Duodenal mucosa (tissue), 2 donors: ENCODE results near the gene C2orf68.
A peak's percentile ranks its signal among the peaks of the same experiment; 100 is the strongest.

Experiments used
- H3K27ac ChIP-seq: one replicate; pipeline ENCODE4 v1.7.0; 2013; ENCODE audit warnings: low read depth, low read length
- H3K27me3 ChIP-seq, 2 donors: one replicate each; pipeline ENCODE4 v1.7.0; 2013; ENCODE audit warnings: low read length in 2 of 2, control low read depth in 1 of 2; ENCODE audit not compliant: insufficient read depth in 2 of 2, control insufficient read depth in 1 of 2
- H3K36me3 ChIP-seq, 2 donors: one replicate each; pipeline ENCODE4 v1.7.0; 2013; ENCODE audit warnings: low read length in 2 of 2, control low read depth in 1 of 2; ENCODE audit not compliant: insufficient read depth in 2 of 2, control insufficient read depth in 1 of 2
- H3K4me1 ChIP-seq, 2 donors: one replicate each; pipeline ENCODE4 v1.7.0; 2013; ENCODE audit warnings: low read length in 2 of 2, control low read depth in 1 of 2; ENCODE audit not compliant: insufficient read depth in 2 of 2, control insufficient read depth in 1 of 2
- H3K4me3 ChIP-seq, 2 donors: one replicate each; pipeline ENCODE4 v1.7.0; 2013; ENCODE audit warnings: low read length in 2 of 2, low read depth in 1 of 2
- H3K9ac ChIP-seq, 2 donors: one replicate each; pipeline ENCODE4 v1.7.0; 2013; ENCODE audit warnings: low read length in 2 of 2, low read depth in 1 of 2
- H3K9me3 ChIP-seq, 2 donors: one replicate each; pipeline ENCODE4 v1.7.0; 2013; ENCODE audit warnings: low read length in 2 of 2, control low read depth in 1 of 2; ENCODE audit not compliant: control insufficient read depth in 1 of 2

Gene C2orf68

GRCh38 chr2:85584354-85584856, 27.5 kb downstream of the C2orf68 start, which contains the start of gene VAMP5:
Gene VAMP5, plus strand, starts transcription at chr2:85584431. Its CDS starts 60 bp downstream, at chr2:85584491.
- peak within 1 kb of the TSS; percentile 77 to 79 for H3K4me3 ChIP-seq
- peak within 1 kb of the TSS; percentile 87 for H3K27ac ChIP-seq
- H3K9me3 ChIP-seq, result no peaks in the 10 kb centered on the region
- peak within 1 kb of the TSS; percentile 63 to 88 for H3K9ac ChIP-seq
- H3K4me1 ChIP-seq, result peaks cover 32 to 44% of the 10 kb centered on the region in 2 donors
- H3K36me3 ChIP-seq, result peaks cover 6 to 16% of the 10 kb centered on the region in 2 donors
- no peaks in the 10 kb centered on the region for H3K27me3 ChIP-seq

- H3K27me3 ChIP-seq, result no peaks in the 10 kb centered on the region
- H3K4me3 ChIP-seq, result peak overlapping the region; percentile 77 to 79
- no peaks in the 10 kb centered on the region for H3K9me3 ChIP-seq
- peak overlapping the region; percentile 87 for H3K27ac ChIP-seq
- H3K4me1 ChIP-seq, result peaks cover 38 to 50% of the 10 kb centered on the region in 2 donors
- H3K36me3 ChIP-seq, result peaks cover 6 to 16% of the 10 kb centered on the region in 2 donors
- H3K9ac ChIP-seq, result peak overlapping the region; percentile 63 to 88
These were observed 28.1 kb downstream of the C2orf68 start for GRCh38 chr2:85583667-85584353.

DNA sequence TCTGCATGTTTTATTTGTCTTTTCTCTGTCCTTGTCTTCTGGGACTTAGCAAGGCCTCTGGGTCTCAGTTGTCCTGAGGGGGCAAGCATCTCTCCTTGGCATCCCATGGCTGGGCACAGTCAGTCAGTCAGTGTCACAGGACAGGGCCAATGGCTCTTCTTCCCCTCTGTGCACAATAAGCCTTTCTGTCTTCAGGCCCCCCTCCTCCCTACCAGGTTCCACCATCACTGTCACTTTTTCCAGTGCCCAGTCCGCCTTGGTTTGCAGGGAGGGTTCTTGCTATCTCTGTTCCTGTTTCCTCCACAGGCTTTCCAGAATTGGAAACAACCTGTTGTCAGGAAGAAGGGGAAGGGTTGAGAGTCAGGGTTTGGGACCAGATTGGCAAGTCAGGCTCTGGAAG, 29.4 kb downstream of the C2orf68 start:
- Histone ChIP-seq H3K4me3 (no peak overlapping the region), H3K27me3 (no peaks in the 10 kb centered on the region), H3K36me3 (peaks cover 6 to 16% of the 10 kb centered on the region in 2 donors), H3K9me3 (no peaks in the 10 kb centered on the region), H3K27ac (no peak overlapping the region), H3K4me1 (peaks cover 40 to 48% of the 10 kb centered on the region in 2 donors), H3K9ac (no peak overlapping the region)

GRCh38 chr2:85580206-85580605, 31.7 kb downstream of the C2orf68 start:
- Histone ChIP-seq H3K27me3 (no peaks in the 10 kb centered on the region), H3K4me1 (peaks cover 37 to 43% of the 10 kb centered on the region in 2 donors), H3K27ac (no peak overlapping the region), H3K9me3 (no peaks in the 10 kb centered on the region), H3K4me3 (no peak overlapping the region), H3K36me3 (peaks cover 6 to 16% of the 10 kb centered on the region in 2 donors), H3K9ac (no peak overlapping the region)

DNA sequence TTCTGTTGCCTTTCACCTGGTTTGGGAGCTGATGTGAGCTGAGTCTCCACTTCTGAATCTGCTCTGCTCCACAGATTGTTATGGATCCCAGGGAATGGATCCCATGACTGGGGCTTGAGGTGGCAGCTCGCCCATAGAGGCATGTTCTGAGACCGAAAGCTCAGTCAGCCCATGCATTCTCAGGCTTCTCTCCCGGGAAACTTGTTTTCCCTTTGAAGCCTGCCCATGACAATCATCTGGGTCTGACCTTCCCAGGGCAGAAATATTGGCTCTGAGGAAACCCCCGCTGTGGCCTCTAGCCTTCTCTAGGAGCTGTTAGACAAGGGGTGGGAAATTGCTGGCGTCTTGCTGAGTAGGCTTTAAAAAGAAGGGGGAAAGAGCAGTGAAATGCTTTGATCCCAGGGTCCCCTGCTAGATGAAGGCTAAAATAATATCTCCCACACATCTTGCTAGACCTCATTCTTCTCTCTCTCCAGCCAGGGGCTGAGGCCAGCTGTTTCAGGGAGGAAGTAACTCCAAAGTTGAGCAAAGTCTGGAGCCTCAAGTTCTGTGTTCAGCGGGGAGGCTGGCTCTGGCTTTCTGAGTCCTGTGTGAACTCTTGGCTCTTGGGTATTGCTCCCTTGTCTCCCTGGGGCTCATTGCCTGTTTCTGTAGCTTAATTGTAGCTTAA, 32.5 kb downstream of the C2orf68 start:
- Histone ChIP-seq H3K27me3 (no peaks in the 10 kb centered on the region), H3K9ac (peak overlapping the region; percentile 89 to 92), H3K4me1 (peaks cover 30 to 35% of the 10 kb centered on the region in 2 donors), H3K36me3 (peaks cover 6 to 16% of the 10 kb centered on the region in 2 donors), H3K27ac (peak overlapping the region; percentile 45), H3K9me3 (no peaks in the 10 kb centered on the region), H3K4me3 (peak overlapping the region; percentile 92 to 94)

DNA sequence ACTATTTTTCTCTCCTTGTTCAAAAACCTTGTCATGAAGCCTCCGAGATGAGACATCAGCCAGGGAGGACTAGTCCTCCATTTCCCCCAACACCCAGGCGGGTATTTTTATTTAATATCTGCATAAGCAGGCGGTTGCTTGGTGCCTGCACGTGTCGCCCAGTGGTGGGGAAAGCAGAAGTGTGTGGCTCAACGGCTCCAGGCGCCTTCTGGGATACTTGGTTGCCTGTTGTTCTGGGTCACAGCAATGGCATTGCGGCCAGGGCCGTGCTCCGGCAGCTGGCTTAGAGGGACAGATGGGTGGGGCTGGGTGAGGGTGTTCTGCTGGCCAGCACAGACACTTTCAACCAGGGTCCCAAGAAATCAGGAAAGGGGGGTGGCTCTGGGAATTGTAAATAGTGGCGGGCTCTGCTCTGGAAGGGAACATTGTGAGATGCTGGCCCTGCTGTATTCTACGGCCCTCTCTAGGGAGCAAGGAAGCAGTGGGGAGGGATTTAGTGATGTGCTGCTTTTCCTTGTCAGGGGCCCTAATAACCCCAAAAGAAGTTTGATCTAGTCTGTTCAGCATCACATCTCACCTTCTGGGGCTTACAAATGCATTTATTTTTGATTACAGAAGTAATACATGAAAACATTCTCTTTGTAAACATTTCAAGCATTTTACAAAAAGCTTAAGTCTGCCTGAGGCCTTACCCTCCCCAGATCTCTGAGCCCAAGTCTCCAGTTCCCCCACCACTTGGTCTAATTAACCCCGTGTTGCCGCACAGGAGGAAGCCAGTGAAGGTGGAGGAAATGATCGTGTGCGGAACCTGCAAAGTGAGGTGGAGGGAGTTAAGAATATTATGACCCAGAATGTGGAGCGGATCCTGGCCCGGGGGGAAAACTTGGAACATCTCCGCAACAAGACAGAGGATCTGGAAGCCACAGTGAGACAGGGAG, 33.4 kb downstream of the C2orf68 start:
- Histone ChIP-seq H3K4me1 (peaks cover 24 to 28% of the 10 kb centered on the region in 2 donors), H3K27ac (peak overlapping the region; percentile 45), H3K36me3 (peaks cover 6 to 16% of the 10 kb centered on the region in 2 donors), H3K27me3 (no peaks in the 10 kb centered on the region), H3K4me3 (peak overlapping the region; percentile 92 to 94), H3K9me3 (no peaks in the 10 kb centered on the region), H3K9ac (peak overlapping the region; percentile 89 to 92)

GRCh38 chr2:85577386-85578242, 34.3 kb downstream of the C2orf68 start, which contains the start of gene VAMP8:
Gene VAMP8, plus strand, starts transcription at chr2:85577586. Its CDS starts 61 bp downstream, at chr2:85577647.
- H3K27me3 ChIP-seq, result no peaks in the 10 kb centered on the region
- H3K9ac ChIP-seq, result peak within 1 kb of the TSS; percentile 89 to 92
- peak within 1 kb of the TSS; percentile 84 for H3K27ac ChIP-seq
- H3K9me3 ChIP-seq, result no peaks in the 10 kb centered on the region
- peak within 1 kb of the TSS; percentile 92 to 94 for H3K4me3 ChIP-seq
- H3K36me3 ChIP-seq, result peaks cover 6 to 15% of the 10 kb centered on the region in 2 donors
- peaks cover 23 to 26% of the 10 kb centered on the region in 2 donors for H3K4me1 ChIP-seq

- H3K9ac ChIP-seq, result peak overlapping the region; percentile 89 to 92
- no peaks in the 10 kb centered on the region for H3K9me3 ChIP-seq
- H3K36me3 ChIP-seq, result peaks cover 5 to 10% of the 10 kb centered on the region in 2 donors
- peak overlapping the region; percentile 92 to 94 for H3K4me3 ChIP-seq
- H3K4me1 ChIP-seq, result peaks cover 23 to 26% of the 10 kb centered on the region in 2 donors
- H3K27me3 ChIP-seq, result no peaks in the 10 kb centered on the region
- peak overlapping the region; percentile 84 for H3K27ac ChIP-seq
These were observed 34.8 kb downstream of the C2orf68 start for GRCh38 chr2:85577063-85577385.

- peaks cover 23 to 26% of the 10 kb centered on the region in 2 donors for H3K4me1 ChIP-seq
- no peaks in the 10 kb centered on the region for H3K9me3 ChIP-seq
- H3K36me3 ChIP-seq, result no peaks in the 10 kb centered on the region
- no peak overlapping the region for H3K9ac ChIP-seq
- no peak overlapping the region for H3K4me3 ChIP-seq
- H3K27ac ChIP-seq, result no peak overlapping the region
- no peaks in the 10 kb centered on the region for H3K27me3 ChIP-seq
These were observed 36.1 kb downstream of the C2orf68 start for GRCh38 chr2:85575739-85576138.
